ENCODE measurements around the gene CADM1. TPM values are rescaled to one million over a fixed set of nuclear protein-coding genes. Genes with fewer than 3 reads are reported as not detected.

Gene CADM1
- total RNA-seq, 1 donor from 2014 or later, result 58.0 TPM

GRCh38 chr11:115515647-115516395 is 11.6 kb upstream of the CADM1 start:
- DNase-seq (ENCODE audit: low spot score), result no peak

- no peak for DNase-seq (ENCODE audit: low spot score)
These were observed 2.9 kb upstream of the CADM1 start for GRCh38 chr11:115506954-115507675.

- DNase-seq (ENCODE audit: low spot score), result no peak
These were observed 960 bp upstream of the CADM1 start for GRCh38 chr11:115505175-115505574.

- DNase-seq (ENCODE audit: low spot score), result no peak
These were observed 334 bp downstream of the CADM1 start for GRCh38 chr11:115503886-115504275.

- peak; percentile 79 for DNase-seq (ENCODE audit: low spot score)
These were observed 931 bp downstream of the CADM1 start for GRCh38 chr11:115503083-115503885.

GRCh38 chr11:115502636-115503082 is 1.6 kb downstream of the CADM1 start:
- DNase-seq (ENCODE audit: low spot score), result no peak

GRCh38 chr11:115501893-115502589 is 2.2 kb downstream of the CADM1 start:
- DNase-seq (ENCODE audit: low spot score), result no peak

- DNase-seq (ENCODE audit: low spot score), result no peak
These were observed 2.7 kb downstream of the CADM1 start for GRCh38 chr11:115501502-115501892.

GRCh38 chr11:115500547-115501501 is 3.4 kb downstream of the CADM1 start:
- DNase-seq (ENCODE audit: low spot score), result no peak

GRCh38 chr11:115499891-115500290 is 4.3 kb downstream of the CADM1 start:
- DNase-seq (ENCODE audit: low spot score), result no peak

GRCh38 chr11:115499241-115499799 is 4.9 kb downstream of the CADM1 start:
- no peak for DNase-seq (ENCODE audit: low spot score)

- no peak for DNase-seq (ENCODE audit: low spot score)
These were observed 5.9 kb downstream of the CADM1 start for GRCh38 chr11:115498354-115498753.

- DNase-seq (ENCODE audit: low spot score), result no peak
These were observed 6.9 kb downstream of the CADM1 start for GRCh38 chr11:115497303-115497702.

GRCh38 chr11:115496892-115497291 is 7.3 kb downstream of the CADM1 start:
- no peak for DNase-seq (ENCODE audit: low spot score)

- DNase-seq (ENCODE audit: low spot score), result no peak
These were observed 10.3 kb downstream of the CADM1 start for GRCh38 chr11:115493905-115494304.

- no peak for DNase-seq (ENCODE audit: low spot score)
These were observed 10.7 kb downstream of the CADM1 start for GRCh38 chr11:115493488-115493887.

GRCh38 chr11:115489466-115489865 is 14.7 kb downstream of the CADM1 start:
- no peak for DNase-seq (ENCODE audit: low spot score)

- DNase-seq (ENCODE audit: low spot score), result no peak
These were observed 15.3 kb downstream of the CADM1 start for GRCh38 chr11:115488945-115489344.

- no peak for DNase-seq (ENCODE audit: low spot score)
These were observed 22.7 kb downstream of the CADM1 start for GRCh38 chr11:115481528-115481927.

- no peak for DNase-seq (ENCODE audit: low spot score)
These were observed 23.6 kb downstream of the CADM1 start for GRCh38 chr11:115480611-115481010.

All from ureter (tissue), 1 donor.